Inflammatory macrophage treated with lipopolysaccharide for 4 hours (primary cell): ENCODE results near the gene EEFSEC.

Experiments
- DNase-seq: peaks from one replicate; pipeline ENCODE4 v3.0.0-alpha.2; 2020

Gene EEFSEC

DNA sequence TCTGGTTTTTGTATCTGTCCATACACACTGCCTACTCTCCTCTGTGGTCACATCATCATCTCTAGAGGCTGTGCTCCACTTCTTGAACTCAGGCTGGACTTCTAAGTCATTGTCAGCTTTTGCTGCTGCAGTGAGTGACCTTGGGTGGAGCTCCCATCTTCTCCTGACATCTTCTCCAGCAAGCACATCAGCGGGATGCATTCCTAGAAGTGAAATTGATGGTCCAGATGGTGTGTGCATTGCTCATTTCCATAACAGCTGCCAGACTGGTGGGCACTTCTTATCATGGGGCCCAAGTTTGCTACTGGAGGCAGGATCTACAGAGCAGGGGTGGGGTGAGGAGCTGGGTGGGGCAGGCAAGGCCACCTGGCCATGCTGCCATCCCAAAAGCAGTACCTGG is 203.5 kb downstream of the EEFSEC start:
- DNase-seq, result no peak

DNA sequence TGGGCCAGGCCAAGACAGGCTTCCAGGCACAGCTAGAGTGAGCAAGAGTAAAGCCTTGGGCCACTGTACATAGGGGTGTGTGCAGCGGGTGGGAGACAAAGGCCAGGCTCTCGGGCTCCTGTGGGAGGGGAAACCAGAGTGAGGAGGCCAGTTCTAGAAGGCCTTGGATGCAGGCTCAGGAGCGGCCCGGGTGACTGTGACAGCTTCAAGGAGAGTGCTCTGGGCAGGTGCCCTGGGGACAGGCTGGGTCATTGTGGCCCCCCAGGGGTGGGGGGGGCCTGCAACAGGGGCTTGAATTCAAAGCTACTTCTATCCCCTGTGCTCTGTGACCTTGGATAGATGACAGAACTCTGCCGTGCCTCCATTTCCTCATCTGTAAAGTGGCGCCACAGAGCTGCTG is 204.3 kb downstream of the EEFSEC start:
- DNase-seq, result no peak

DNA sequence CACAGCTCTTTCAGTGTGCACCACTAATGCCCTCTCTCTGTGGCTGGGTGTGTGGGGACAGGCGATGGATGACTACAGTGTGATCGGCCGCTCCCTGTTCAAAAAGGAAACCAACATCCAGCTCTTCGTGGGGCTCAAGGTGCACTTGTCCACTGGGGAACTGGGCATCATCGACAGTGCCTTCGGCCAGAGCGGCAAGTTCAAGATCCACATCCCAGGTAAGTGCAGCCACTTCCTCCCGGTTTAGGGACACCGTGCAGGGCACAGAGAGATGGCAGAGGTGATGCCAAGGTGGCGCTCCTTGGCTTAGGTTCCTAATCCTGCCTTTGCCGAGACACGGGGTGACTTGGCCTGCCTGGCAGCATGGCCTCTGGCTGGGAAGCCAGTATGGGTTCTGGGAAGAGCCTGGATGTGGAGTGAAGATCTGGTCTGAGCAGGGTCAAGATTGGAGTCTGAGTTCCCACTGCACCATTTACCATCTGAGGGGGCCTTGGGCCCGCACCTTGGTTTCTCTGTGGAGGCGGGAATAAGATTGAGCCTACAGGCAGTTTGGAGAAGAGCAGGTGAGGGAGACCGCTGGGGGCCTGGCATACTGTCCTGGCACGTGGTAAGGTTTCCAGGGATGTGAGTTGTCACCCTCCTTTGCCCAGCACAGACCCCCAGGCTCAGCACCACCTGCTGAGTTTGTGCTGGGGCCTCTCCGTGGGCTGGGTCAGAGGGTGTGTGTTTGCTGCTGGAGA is 205.0 kb downstream of the EEFSEC start:
- no peak for DNase-seq

DNA sequence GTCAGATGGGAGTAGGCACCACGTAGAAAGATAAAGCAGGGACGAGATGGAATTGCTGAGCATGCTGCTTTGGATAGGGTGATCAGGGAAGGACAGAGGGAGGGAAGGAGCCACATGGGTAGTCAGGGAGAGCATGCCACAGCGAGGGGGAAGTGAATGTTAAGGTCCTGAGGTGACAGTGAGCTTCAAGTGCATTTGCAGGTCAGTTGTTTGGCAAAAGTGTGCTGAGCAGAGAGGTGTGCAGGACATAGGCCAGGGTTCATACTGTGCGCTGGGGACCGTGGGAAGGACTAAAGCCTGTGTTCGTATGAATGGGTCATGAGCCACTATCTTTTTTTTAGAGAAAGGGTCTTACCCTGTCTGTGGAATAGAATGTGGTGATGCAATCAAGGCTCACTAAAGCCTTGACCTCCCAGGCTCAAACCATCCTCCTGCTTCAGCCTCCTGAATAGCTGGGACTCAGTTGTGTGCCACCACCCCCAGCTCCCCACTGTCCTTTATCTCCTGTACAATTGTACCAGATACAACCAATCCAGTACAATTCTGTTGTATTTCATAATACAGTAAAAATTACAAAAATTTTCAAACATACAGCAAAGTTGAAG is 205.9 kb downstream of the EEFSEC start:
- DNase-seq, result no peak

DNA sequence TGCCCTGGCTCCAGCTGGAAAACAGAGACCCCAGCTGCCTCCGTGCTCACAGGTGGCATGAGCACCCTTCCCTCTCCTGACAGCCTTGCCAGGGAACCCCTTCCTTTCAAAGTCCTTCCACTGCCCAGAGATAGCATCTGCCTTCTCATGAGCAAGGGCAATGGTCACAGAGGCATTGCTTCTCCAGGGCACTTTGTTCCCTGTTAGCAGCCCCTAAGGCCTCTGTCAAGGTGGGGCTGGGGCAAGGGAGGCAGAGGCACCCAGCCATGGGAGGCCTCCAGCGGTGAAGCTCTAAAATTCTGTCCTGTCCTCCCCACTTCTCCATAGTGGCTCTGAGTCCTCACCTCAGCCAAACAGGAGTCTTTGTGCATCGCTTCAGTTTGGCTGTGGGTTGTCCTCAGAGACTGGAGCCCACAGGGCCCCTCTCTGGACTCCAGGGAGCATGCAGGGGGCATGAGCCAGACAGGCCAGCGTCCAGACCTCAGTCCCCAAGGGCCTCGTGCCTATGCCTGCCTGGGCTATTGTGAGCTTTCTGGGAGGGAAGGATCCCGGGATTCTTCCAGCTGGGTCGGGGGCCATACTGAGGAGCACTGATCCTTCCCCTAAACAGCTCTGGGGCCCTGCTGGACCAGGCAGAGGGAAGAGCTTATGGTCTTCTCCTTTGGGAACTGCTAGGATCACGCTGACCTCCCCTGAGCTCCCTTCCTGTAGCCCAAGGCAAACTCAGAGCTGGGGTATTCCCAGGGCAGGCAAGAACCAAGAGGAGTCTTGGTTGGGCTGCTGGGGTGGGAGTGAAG is 206.8 kb downstream of the EEFSEC start:
- no peak for DNase-seq

DNA sequence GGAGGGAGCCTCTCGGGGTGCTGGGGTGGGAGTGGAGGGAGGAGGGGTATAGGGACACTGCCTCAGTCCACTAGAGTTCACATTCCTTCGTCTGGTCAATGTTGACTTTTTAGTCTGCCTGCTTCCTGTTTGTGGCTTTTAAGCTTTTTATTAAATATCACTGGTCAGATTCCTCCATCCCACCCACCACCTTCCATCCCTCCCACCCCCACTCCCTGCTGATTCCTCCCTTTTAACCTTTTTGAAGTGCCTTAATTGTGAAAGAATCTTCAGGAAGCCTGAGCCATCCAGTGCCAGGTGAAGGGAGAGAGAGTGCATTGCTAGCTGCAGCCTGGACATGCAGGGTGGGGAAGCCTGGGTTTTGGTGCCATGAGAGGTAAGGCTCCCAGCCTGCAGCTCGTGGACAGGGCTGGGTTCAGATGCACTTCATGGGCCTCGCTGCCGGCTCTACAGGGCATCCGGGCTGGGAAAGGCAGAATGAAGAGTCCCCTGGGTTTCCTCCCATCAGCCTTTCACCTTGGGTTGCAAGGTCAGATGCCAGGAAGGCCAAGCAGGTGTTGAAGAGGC is 207.5 kb downstream of the EEFSEC start:
- no peak for DNase-seq

DNA sequence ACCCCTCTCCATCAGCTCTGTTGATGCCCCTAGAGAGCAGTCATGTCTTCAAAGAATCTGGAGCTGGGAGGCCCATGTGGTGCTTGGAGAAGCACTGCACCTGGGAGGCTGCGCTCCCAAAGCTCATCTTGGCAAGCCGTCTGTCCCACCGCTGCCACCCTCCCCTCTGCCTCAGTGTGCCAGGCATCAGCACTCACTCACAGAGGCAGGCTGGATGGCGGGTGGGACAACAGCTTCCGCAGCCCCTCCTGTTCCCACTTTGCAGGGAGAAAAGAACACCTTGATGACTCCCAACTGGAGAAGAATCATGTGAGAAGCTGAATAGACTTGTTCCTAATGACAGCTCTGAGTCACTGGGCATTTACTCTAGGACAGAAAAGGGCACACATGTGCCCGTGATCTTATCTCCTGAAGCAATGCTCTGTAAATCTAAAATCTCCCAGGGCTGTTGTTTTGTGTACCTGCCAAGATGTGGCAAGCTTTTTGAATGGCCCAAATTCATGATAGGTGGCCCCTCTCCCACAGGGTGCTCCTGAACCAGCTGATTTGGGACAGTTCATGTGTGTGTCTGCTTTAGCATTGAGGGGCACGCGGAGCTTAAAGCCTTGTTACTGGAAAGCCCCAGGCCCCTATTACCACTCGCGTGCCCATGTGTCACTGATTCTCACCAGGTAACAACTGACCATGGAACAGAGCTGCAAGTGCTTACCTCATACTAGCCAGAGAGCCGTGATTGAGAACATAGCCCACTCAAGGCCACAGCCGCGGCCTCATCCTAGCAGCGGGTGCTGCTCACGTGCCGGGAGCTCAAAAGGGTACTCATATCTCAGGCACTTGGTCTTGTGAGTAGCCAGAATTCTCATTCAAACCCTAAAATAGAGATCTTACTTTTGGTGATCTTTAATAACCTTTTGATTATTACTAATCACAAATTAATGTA is 209.0 kb downstream of the EEFSEC start:
- DNase-seq, result no peak

DNA sequence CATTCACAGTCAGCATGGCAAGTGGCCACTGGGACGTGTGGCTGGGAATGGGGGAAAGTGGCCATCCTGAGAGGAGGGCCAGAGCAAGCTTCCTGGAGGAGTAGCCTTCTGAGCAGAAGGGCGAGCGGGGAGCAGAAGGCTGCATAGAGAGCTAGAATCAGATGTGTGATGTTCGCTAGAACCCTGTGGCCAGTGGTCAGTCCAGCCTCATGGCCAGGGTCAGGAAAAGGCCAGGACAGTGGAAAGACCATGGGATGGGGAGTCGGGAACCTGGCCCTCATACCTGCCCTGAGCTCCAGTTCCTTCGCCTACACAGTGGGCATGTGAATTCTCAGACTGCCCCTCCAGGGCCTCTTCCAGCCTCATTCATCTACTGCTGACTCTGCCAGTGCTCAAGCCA is 211.0 kb downstream of the EEFSEC start:
- no peak for DNase-seq

DNA sequence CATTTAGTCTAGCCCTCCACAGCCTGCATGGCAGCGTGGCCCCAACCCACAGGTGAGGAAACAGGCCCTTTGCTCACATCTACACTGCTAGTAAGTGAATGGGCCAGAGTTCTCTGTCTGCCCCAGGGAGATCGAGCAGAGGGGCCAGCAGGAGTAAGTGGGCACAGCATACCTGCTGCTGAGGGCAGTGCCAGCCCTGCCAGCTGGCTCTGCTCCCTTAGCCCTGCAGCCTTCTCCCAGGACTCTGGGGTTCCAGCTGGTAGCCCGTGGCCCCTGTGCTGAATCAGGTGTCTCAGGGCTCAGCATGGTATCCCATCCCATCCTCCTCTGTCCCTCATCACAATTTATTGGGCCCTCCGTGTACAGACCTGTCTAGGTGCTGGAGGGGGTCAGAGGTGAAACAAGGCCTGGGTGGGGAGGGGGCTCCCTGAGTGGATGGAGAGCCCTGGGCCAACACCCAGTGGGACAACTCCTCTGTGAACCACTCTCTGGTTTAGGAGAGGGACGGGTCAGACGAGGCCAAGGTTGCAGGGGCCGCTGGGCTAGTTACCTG is 211.6 kb downstream of the EEFSEC start:
- no peak for DNase-seq

DNA sequence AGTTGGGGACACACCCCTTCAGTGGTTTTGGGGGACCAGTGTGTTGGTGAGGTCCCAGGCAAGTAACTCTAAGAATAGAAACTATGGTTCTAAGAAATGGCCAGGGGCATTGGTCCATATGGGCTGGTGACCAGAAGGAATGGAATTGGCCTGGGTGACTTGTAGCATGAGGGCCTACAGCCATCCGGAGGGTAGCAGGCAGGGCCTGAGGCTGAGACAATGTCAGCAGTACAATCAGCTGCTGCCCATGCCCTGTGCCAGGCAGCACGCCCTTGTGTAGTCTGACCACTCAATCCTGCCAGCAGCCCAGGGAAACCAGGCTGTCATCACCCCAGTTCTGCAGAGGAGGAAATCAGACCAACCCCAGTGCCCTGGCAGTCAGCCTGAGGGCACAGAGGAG is 212.9 kb downstream of the EEFSEC start:
- DNase-seq, result no peak

DNA sequence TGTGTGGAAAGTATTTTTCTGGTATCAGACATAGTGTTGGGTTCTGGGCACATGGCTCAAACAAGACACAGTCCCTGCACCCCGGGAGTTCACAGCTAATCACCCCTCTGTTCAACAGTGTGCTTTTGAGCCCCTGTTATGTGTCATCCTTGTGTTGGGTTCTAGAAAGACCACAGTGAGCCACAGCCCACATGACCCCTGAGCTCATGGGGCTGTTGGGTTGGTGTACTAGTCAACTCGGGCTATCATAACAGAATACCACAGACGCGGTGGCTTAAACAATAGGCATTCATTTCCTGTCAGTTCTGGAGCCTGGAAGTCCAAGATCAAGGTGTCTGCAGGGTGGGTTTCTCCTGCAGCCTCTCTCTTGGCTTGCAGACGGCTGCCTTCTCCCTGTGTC is 213.4 kb downstream of the EEFSEC start:
- DNase-seq, result no peak

DNA sequence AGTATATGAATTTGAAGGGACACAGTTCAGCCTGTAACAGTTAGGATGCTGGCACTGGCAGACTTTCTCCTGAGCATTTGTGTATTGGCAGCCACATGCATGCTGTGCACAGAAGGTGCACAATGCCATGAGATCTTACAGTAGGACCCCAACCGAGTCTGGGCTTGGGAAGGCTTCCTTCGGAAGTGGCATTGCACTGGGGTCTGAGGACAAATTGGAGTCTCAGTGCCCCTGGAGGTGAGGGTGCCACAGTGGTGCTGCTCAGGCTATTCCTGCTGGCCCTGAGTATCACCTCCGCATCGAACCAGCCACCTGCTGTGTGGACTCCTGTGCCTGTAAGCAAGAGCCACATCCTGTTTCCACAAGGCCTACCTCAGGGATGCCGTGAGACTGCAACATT is 213.9 kb downstream of the EEFSEC start:
- no peak for DNase-seq

DNA sequence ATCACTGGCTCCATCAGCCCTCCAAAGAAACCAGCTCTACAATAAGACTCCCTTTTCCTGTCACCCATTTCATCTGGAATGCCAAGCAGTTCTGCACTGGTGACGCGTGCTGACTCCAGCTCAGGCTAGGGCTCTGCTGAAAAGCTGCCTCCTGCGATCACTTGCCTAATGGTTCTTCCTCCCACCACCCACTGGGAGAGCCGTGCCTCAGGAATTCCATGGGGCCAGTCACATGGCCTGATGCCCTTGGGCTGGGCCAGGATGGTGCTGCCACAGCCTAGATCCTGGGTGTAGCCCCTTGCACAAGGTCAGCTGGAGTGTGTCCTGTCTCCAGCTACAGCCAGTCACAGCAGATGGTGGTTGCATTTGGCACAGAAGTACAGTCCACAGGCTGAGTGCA is 214.5 kb downstream of the EEFSEC start:
- no peak for DNase-seq

DNA sequence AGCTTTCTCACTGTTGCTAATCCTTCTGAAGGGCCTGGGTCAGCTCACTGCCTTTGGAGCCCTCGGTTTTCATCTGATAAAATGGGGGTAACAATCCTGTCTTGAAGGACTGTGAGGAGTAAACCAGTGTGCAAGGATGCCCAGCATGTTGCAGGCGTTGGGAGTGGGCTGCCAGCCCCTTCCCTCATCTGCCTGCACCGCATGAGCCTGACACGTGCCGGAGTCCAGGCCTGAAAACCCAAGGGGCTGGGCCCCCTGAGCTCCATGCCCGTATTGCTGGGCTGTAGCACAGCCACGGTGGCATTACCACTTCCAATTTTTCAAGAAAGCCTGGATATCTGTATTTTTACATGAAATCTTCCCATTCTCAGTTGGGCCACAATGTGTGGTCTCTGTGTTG is 215.3 kb downstream of the EEFSEC start:
- no peak for DNase-seq

DNA sequence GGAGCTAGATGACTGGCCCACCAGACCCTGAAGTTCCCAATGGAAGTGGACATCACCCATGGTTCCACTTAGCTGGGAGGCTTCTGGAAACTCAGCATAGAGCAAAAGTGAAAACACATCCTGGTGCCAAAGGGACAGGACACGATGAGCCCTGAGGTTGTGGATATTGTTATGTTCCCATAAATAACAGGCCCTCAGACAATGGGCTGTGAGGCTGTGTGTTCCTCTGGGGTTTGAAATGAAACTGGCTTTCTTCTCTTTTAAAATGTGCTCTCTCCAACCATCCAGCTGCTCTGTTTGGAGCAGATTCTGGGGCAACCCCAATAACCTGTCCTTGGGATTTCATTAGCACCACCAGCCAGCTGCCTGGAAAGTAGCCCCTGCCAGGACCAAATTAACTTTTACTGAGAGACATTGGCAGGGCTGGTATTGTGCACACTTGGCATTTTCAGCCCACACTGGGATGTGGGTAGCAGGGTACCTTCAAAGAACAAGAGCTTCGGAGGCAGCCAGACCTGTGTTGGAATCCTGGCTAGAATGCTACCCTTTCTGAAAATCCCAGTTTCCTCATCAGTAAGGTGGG is 215.9 kb downstream of the EEFSEC start:
- no peak for DNase-seq

DNA sequence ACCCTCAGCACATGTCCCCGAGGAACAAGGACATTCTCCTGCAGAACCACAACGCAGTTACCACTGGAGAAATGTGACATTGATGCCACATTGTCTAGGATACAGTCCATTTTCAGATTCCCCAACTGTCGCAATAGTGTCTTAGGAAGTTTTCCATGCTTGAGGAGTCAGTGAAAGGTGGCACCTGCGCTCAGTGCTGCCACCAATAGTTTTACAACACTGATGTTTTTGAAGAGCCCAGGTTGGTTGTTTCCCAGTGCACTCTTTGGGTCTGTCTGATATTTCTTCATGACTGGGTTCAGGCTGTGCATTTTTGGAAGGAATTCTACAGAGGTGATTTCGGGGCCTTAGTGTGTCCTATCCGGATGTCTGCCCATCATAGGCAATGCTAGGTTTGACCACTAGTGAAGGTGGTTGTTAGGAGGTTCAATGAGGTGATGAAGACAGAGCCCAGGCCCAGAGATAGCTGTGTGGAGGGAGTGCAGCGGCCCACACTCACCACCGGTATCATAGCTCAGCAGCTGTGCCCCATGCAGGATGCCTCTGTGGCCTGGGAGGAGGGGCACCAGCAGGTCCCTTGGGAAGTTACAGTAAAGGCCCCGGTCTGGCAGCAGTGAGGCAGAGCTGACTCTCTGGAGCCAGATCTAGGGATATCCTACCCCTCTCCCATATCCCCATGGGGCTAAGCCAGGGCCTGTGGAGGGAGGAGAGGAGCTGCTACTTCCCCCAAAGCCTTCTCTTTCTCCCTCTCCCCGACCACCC is 216.8 kb downstream of the EEFSEC start:
- DNase-seq, result no peak

DNA sequence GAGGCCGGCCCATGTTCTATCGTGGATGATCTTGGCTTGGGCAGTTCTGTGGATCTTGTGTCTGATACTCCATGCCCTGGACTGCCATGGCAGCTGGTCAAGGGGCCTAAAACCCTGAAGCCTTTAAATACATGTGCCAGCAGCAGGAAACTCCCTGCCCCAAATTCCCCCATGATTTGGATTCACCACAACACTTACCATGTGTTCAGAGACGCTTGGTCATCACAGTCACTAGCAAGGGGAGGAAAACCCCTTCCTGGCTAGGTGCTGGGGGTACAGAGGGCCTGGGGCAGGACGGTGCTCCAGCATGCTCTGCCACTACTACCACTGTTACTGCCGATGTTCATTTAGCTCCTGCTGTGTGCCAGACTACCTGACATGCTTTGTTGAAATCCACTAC is 219.0 kb downstream of the EEFSEC start:
- DNase-seq, result no peak

DNA sequence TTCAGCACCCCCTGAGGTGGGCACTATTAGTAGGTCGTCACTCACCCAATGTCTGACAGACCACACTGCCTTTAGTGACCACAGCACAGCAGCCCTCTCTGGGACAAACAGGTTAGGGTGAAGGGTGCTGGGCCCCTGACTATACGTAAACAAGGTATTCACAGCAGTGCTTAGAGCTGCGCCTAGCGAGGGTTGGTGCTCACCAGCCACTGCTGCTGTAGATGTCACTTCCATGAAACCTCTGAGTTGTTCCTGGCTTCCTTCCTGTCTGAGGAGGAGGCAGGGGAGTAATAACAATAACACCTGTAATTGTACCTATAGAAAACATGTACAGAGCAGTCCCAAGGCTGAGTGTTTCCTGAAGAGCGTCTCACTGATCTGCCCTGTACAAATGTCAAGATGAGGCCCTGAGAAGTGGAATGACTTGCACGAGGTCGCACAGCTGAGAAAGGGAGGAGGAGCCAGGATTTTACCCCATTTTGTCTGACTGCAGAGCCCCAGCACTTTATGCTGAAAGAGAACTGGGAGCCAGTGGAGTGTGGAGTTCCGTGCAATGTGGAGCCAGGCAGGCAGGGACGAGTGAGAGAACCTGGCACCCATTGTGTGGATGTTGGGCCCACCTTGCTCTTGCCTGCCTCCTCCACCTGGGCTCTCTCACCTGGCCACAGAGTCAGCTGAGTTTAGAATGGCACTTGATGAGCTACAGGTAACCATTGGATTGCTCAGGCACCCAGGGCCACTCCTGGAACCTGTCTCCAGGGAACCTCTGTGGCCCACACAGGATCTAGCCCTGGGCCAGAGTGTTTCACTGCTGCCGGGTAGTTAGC is 219.6 kb downstream of the EEFSEC start:
- no peak for DNase-seq

DNA sequence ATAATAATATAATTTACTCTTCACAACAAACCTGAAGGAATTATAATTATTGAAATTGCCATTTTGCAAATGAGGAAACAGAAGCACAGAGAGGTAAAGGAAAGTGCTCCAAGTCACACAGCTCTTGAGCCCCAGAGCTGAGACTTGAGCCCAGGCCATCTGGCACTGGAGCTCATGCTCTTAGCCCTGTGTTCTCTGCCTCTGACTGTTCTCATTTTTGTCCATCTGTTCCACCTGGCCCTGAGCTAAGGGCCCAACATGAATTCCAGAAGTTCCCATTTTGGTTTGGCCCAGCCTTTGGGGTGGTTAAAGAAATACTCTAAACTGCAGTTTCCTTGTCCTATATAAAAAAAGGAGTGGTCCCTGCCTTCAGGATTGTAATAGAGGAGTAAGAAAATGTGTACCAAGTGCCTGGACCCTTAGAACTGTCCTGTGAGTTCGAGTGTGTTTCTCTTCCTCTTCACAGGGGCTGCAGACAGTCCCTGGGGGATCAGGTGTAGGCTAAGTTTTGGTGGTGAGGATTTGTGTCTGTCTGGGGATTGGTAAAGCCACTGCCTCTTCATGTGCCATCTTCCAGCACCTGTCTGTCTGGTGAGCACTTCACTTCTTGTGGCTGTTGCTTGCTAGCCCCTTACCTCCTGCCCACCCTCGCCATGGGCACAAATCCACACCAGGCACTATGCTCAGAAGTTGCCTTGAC is 221.6 kb downstream of the EEFSEC start:
- no peak for DNase-seq

DNA sequence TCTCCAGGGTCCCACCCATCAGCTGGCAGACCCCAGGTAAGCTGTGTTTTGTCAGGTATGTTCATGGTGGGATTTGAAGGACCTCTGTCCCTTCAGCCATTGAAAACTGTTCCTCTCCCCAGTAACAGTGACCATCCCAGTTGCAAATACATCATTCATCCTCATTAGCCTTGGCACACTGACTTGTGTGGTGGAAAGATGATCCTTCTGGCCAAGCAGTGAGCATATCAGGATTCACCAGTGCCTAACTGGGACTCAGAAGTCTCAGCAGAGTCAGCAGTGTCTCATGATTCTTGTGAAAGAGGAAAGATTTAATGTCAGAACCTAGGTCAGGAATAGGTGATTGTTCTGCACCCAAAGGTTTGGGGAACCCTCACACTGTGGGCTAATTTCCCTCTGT is 223.2 kb downstream of the EEFSEC start:
- DNase-seq, result no peak
